B cell (primary cell): ENCODE results near the gene SLC25A38. TPM values are rescaled to one million over a fixed set of nuclear protein-coding genes. Genes with fewer than 3 reads are reported as not detected.

Experiments used
- ATAC-seq: fragments of 200-7000 bp; cut with Tn5 transposase; one replicate; pipeline ENCODE4 v1.10.0; 2021; ENCODE audit warnings: low read depth, mild to moderate bottlenecking, moderate number of reproducible peaks, moderate library complexity
- CTCF ChIA-PET: fragments of 350-600 bp; sonication (Branson Sonifier 250); formaldehyde crosslinking; loops from one replicate; lab custom pipeline; 2021; ENCODE audit warnings: antibody characterized with exemption, inconsistent platforms; lab: Charles Lee
- POLR2A ChIA-PET: fragments of 350-600 bp; sonication (Branson Sonifier 250); formaldehyde crosslinking; loops from one replicate; lab custom pipeline; 2021; ENCODE audit warnings: antibody characterized with exemption; lab: Charles Lee
- DNase-seq: peaks from one replicate; pipeline ENCODE4 v3.0.0; 2013
- H2AFZ ChIP-seq: 2 replicates; pipeline ENCODE4 v1.6.1; 2012; ENCODE audit warnings: mild to moderate bottlenecking, low read depth, low read length; ENCODE audit not compliant: insufficient read depth, poor library complexity, severe bottlenecking
- H3K27ac ChIP-seq, 2 donors: 1 replicate in 1 of 2; 2 replicates in 1 of 2; pipeline ENCODE4 v1.5.1; 2012 to 2013; ENCODE audit warnings: low read length in 2 of 2, mild to moderate bottlenecking in 2 of 2, moderate library complexity in 1 of 2
- H3K27me3 ChIP-seq, 4 experiments: fragments of 200-600 bp in 1 of 4; sonication (generic) in 1 of 4; replicated peaks in 1 of 4; 1 replicate in 2 of 4; 2 replicates in 2 of 4; pipeline versions ENCODE4 v1.6.1 to v1.7.0; 2013 to 2016; ENCODE audit warnings: low read length in 3 of 4, mild to moderate bottlenecking in 2 of 4, mixed read lengths in 1 of 4, moderate library complexity in 1 of 4; ENCODE audit not compliant: insufficient read depth in 4 of 4, control insufficient read depth in 3 of 4; ENCODE audit errors: control extremely low read depth in 1 of 4
- H3K36me3 ChIP-seq, 2 experiments: replicated peaks in 1 of 2; 1 replicate in 1 of 2; 2 replicates in 1 of 2; pipeline versions ENCODE4 v1.6.1 to v1.7.1; 2013; ENCODE audit warnings: low read length in 1 of 2; ENCODE audit not compliant: insufficient read depth in 2 of 2, control insufficient read depth in 1 of 2; ENCODE audit errors: control extremely low read depth in 1 of 2, extremely low read depth in 1 of 2
- H3K4me1 ChIP-seq, 2 donors: fragments of 200-600 bp in 1 of 2; sonication (generic) in 1 of 2; 1 replicate in 1 of 2; 2 replicates in 1 of 2; pipeline versions ENCODE4 v1.5.1 to v1.6.1; 2013 to 2017; ENCODE audit warnings: low read length in 2 of 2; ENCODE audit not compliant: control insufficient read depth in 2 of 2, insufficient read depth in 2 of 2
- H3K4me2 ChIP-seq: replicated peaks from 2 replicates; pipeline ENCODE3; 2012; ENCODE audit warnings: mild to moderate bottlenecking, low read depth, low read length; ENCODE audit not compliant: poor library complexity, severe bottlenecking
- H3K4me3 ChIP-seq, 5 experiments: fragments of 200-600 bp in 1 of 5; sonication (generic) in 1 of 5; 1 replicate in 3 of 5; 2 replicates in 2 of 5; pipeline versions ENCODE4 v1.5.1 to v1.7.0; 2011 to 2016; ENCODE audit warnings: low read length in 4 of 5, mild to moderate bottlenecking in 4 of 5, low read depth in 2 of 5, control low read depth in 1 of 5, moderate library complexity in 1 of 5; ENCODE audit not compliant: insufficient read depth in 1 of 5; ENCODE audit errors: control extremely low read depth in 1 of 5, extremely low read depth in 1 of 5
- H3K79me2 ChIP-seq: fragments of 200-600 bp; sonication (generic); one replicate; pipeline ENCODE4 v1.6.0; 2016; ENCODE audit warnings: low read length; ENCODE audit not compliant: control insufficient read depth, insufficient read depth
- H3K9ac ChIP-seq: fragments of 200-600 bp; sonication (generic); 2 replicates; pipeline ENCODE4 v1.6.1; 2017; ENCODE audit warnings: mild to moderate bottlenecking, low read length, moderate library complexity
- H3K9me3 ChIP-seq, 3 donors: one replicate each; pipeline versions ENCODE4 v1.6.1 to v1.7.1; 2013; ENCODE audit warnings: low read length in 2 of 3; ENCODE audit not compliant: control insufficient read depth in 2 of 3, insufficient read depth in 1 of 3; ENCODE audit errors: control extremely low read depth in 1 of 3
- H4K20me1 ChIP-seq: 2 replicates; pipeline ENCODE4 v1.6.0; 2012; ENCODE audit warnings: mild to moderate bottlenecking, low read length; ENCODE audit not compliant: insufficient read depth, control insufficient read depth, poor library complexity, severe bottlenecking
- H3K27ac Mint-ChIP-seq: one replicate; pipeline ENCODE4 v1.8.0; 2021; ENCODE audit warnings: mixed read lengths
- H3K27me3 Mint-ChIP-seq: one replicate; pipeline ENCODE4 v1.8.0; 2021; ENCODE audit warnings: mixed read lengths
- H3K4me1 Mint-ChIP-seq: one replicate; pipeline ENCODE4 v1.8.0; 2021; ENCODE audit warnings: mixed read lengths
- H3K4me3 Mint-ChIP-seq: one replicate; pipeline ENCODE4 v1.8.0; 2021; ENCODE audit warnings: mixed read lengths
- H3K9me3 Mint-ChIP-seq: one replicate; pipeline ENCODE4 v1.8.0; 2022; ENCODE audit warnings: mixed read lengths; ENCODE audit not compliant: insufficient read depth
- CTCF ChIP-seq: fragments of 200-600 bp; IDR thresholded peaks from one replicate; pipeline ENCODE4 v1.8.0; 2022; ENCODE audit warnings: antibody characterized with exemption, mild to moderate bottlenecking
- EZH2 ChIP-seq: IDR thresholded peaks from 2 replicates; pipeline ENCODE4 v1.6.1; 2012; ENCODE audit warnings: borderline replicate concordance, low read depth, mild to moderate bottlenecking, moderate library complexity, low read length; ENCODE audit not compliant: insufficient read depth, poor library complexity, severe bottlenecking
- WGBS: methylation state at CpG from one replicate; pipeline ENCODE4 v1.1.5; 2013; ENCODE audit warnings: missing lambda C conversion rate; ENCODE audit not compliant: insufficient coverage; 5-methylcytosine and 5-hydroxymethylcytosine counted together
- intact Hi-C: fragments of 100-400 bp; cut with micrococcal nuclease; formaldehyde crosslinking; loops from one replicate; pipeline ENCODE4 v1.10.0; 2022
- polyA plus RNA-seq: library from polyadenylated mRNA; depleted of rRNA; stranded (reverse); fragments of >200 nt; gene quantifications from 2 replicates; pipeline ENCODE4 v1.2.3, GENCODE V29; 2012
- total RNA-seq, 2 donors: library from RNA; stranded (reverse); fragments of 120-200 nt in 1 of 2; gene quantifications; 1 replicate in 1 of 2; 2 replicates in 1 of 2; pipeline versions ENCODE4 v1.2.3 to v1.2.4, GENCODE V29; 2013 to 2022

SLC25A38 gene
- total and polyA plus RNA-seq, 2 donors (not counting 1 experiment from before 2014, with no cell fraction given): 45.5 to 53.0 TPM

- H3K27ac Mint-ChIP-seq: no peak overlapping the region
- Histone ChIP-seq H3K4me1 (peaks cover 3 to 4% of the 10 kb centered on the region in 2 donors), H2AFZ (no peak overlapping the region), H3K4me3 (no peak overlapping the region), H3K27ac (no peak overlapping the region), H3K79me2 (no peaks in the 10 kb centered on the region), H3K36me3 (no peaks in the 10 kb centered on the region), H3K4me2 (no peak overlapping the region), H3K9me3 (no peaks in the 10 kb centered on the region), H4K20me1 (no peaks in the 10 kb centered on the region), H3K9ac (no peak overlapping the region), H3K27me3 (no peaks in the 10 kb centered on the region)
- WGBS: 93% methylated on average over 2 of the region's 3 CpGs
- no peaks in the 10 kb centered on the region for H3K9me3 Mint-ChIP-seq
- ATAC-seq (no peak), DNase-seq (no peak)
- peaks cover 6% of the 10 kb centered on the region for H3K4me1 Mint-ChIP-seq
- intact Hi-C loops: no loop called here
- H3K27me3 Mint-ChIP-seq: no peaks in the 10 kb centered on the region
- TF ChIP-seq EZH2: no peak
- no peak for TF ChIP-seq CTCF
- no peak overlapping the region for H3K4me3 Mint-ChIP-seq
- ChIA-PET CTCF (no interaction called here), POLR2A (no interaction called here)
Observed at GRCh38 chr3:39358333-39358732, 24.8 kb upstream of the SLC25A38 start.

- H3K79me2 ChIP-seq: no peaks in the 10 kb centered on the region
- intact Hi-C loops: no loop called here
- WGBS: 57% methylated on average over 6 of the region's 8 CpGs
- no peak overlapping the region for H3K4me3 ChIP-seq
- no peak overlapping the region for H3K4me2 ChIP-seq
- CTCF ChIA-PET: interaction anchor here (1.1 kb wide), 1 partner anchor 86 kb away, joined by 4 read pairs; no protein-coding TSS in a partner anchor
- no peaks in the 10 kb centered on the region for H3K36me3 ChIP-seq
- no peaks in the 10 kb centered on the region for H3K27me3 ChIP-seq
- DNase-seq: no peak
- Mint-ChIP-seq H3K9me3 (no peaks in the 10 kb centered on the region), H3K27ac (no peak overlapping the region), H3K27me3 (no peaks in the 10 kb centered on the region), H3K4me1 (peaks cover 6% of the 10 kb centered on the region), H3K4me3 (no peak overlapping the region)
- H2AFZ ChIP-seq: no peak overlapping the region
- H4K20me1 ChIP-seq: no peaks in the 10 kb centered on the region
- H3K4me1 ChIP-seq: peaks cover 3 to 4% of the 10 kb centered on the region in 2 donors
- TF ChIP-seq EZH2 (no peak), CTCF (no peak)
- H3K9me3 ChIP-seq: no peaks in the 10 kb centered on the region
- H3K9ac ChIP-seq: no peak overlapping the region
- ATAC-seq: no peak
- no peak overlapping the region for H3K27ac ChIP-seq
- POLR2A ChIA-PET: no interaction called here
Observed at GRCh38 chr3:39361252-39361927, 21.8 kb upstream of the SLC25A38 start.
